GM19099 (cell line): ENCODE results near the gene MBIP.

ENCODE experiments used
- POLR2A ChIP-seq: IDR thresholded peaks from 3 replicates; pipeline ENCODE4 v1.6.1; 2011; ENCODE audit warnings: low read depth; ENCODE audit not compliant: insufficient read length; ENCODE audit errors: extremely low read depth

MBIP gene

GRCh38 chr14:36284971-36285595 lies 35.4 kb downstream of the MBIP start:
- no peak for TF ChIP-seq POLR2A

GRCh38 chr14:36281309-36281708 lies 39.1 kb downstream of the MBIP start:
- no peak for TF ChIP-seq POLR2A

- no peak for TF ChIP-seq POLR2A
Measured at GRCh38 chr14:36279306-36280190, 40.9 kb downstream of the MBIP start.

- TF ChIP-seq POLR2A = no peak
Measured at GRCh38 chr14:36275741-36276140, 44.7 kb downstream of the MBIP start.

GRCh38 chr14:36271939-36272907 lies 48.2 kb downstream of the MBIP start:
- TF ChIP-seq POLR2A = no peak

GRCh38 chr14:36271222-36271621 lies 49.2 kb downstream of the MBIP start:
- TF ChIP-seq POLR2A = no peak

GRCh38 chr14:36270191-36270590 lies 50.2 kb downstream of the MBIP start:
- TF ChIP-seq POLR2A = no peak

GRCh38 chr14:36268121-36268520 lies 52.3 kb downstream of the MBIP start:
- TF ChIP-seq POLR2A = no peak

- TF ChIP-seq POLR2A = no peak
Measured at GRCh38 chr14:36264595-36264994, 55.8 kb downstream of the MBIP start.

GRCh38 chr14:36264107-36264506 lies 56.3 kb downstream of the MBIP start:
- no peak for TF ChIP-seq POLR2A

- no peak for TF ChIP-seq POLR2A
Measured at GRCh38 chr14:36260970-36261640, 59.3 kb downstream of the MBIP start.

- no peak for TF ChIP-seq POLR2A
Measured at GRCh38 chr14:36258241-36258640, 62.2 kb downstream of the MBIP start.

- TF ChIP-seq POLR2A = no peak
Measured at GRCh38 chr14:36256126-36256801, 64.2 kb downstream of the MBIP start.

GRCh38 chr14:36254020-36254624 lies 66.3 kb downstream of the MBIP start:
- no peak for TF ChIP-seq POLR2A
